Inflammatory macrophage (primary cell): ENCODE results near the gene DNASE1L2.

Experiments used
- DNase-seq, 2 donors: peaks; one replicate each; pipeline ENCODE4 v3.0.0-alpha.2; 2020 to 2022

The DNASE1L2 gene

DNA sequence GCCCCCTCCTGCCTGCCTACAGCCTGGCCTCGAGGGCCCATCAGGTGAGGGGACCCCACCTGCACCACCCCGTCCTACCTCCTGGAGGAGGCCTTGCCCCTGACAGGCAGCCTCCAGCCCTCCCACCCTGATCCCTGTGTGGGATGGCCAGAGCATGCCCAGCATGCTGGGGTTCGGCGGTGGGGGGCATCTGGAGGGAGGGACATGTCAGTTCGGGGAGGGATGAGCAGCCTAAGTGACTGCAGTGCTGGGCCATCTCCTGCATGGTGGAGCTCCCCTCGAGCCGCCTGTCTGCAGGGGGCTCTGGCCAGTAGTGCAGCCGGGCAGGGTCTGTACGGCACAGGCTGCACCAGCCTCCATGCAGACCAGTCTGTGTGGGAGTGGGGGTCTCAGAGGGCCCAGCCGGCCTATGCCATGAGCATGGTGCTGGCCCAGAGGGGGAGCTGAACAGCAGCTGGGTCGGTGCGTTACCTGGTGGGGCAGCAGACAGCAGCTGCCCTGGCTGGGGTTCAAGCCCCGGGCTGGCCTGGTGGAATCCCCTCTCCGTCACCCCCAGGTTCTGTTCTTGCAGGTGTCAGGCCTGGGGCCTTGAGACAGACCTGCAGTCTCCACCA lies 35.7 kb downstream of the DNASE1L2 start:
- DNase-seq = no peak

DNA sequence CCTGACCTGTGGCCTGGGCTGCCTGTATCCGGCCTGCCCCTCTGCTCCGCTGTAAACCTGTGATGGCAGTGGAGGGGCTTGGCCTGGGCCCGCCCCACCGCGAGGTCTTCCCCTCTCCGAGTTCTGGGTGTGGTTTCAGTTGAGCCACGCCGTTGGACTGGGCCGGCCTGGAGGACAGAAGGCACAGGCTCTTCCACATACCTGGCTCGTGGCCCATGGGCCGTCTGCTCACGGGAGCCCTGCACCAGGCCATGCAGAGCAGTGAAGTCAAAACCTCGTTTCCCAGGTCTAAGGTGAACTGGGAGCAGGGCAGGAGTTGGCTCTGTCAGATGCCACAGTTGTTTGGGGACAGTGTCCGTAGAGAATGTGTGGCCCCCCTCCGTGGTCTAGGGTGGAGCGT lies 37.2 kb downstream of the DNASE1L2 start:
- DNase-seq = no peak

DNA sequence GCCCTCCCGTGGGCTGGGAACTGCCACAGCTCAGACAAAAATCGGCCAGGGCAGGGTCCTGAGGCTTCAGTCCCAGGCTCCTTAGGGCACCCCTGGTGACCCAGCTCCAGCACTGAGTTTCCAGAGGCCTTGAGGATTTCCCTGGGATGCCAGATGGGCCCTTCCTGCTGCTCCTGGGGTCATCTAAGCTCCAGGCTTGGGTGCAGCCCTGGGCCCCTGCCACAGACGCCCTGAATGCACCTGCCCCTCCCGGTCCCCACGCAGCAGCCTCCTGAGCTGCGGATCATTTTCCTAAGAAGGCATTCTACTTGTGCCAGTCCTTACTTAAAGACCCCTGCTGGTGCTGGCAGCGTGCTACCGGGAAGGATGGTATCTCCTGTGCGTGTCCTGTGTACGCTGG lies 37.7 kb downstream of the DNASE1L2 start:
- DNase-seq = no peak

DNA sequence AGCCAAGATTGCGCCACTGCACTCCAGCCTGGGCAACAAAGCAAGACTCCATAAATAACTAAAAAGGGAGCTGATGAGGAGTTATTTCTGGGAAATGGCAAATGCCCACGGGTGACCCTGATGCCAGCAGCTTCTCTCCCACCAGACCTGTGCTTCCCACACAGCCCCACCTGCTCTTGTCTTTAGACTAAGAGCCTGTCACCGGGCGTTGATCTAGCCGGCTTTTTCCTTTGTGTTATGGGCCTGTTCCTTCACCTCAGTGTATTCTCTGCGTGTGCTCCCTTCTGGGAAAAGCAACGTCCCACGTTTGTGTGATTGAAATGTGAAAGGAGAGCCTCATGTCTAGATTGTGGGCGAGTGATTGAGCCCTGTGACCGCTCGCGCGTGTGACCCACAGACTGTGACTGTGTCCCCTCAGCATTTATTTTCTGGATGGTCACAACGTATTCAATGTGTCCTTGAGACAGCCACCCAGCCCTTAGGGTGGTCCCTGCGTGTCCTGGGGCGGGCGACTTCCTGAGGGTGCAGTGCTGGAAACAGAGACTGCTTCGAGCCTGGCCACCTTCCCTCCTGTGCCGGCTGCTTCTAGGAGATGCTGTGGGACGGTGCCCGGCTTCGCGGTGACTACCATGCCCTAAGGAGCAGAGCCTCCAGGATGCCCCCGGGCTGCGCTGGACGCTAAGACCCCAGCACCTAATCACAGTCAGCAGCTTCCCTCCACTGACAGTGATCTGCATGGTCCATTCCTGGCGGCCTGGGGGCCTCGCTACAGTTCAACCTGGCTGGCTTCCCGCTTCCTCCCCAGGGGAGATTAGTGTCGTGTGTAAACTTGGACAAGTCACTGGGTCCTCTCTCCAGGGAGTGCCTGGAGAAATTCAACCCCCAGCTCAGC lies 39.5 kb downstream of the DNASE1L2 start:
- no peak for DNase-seq

DNA sequence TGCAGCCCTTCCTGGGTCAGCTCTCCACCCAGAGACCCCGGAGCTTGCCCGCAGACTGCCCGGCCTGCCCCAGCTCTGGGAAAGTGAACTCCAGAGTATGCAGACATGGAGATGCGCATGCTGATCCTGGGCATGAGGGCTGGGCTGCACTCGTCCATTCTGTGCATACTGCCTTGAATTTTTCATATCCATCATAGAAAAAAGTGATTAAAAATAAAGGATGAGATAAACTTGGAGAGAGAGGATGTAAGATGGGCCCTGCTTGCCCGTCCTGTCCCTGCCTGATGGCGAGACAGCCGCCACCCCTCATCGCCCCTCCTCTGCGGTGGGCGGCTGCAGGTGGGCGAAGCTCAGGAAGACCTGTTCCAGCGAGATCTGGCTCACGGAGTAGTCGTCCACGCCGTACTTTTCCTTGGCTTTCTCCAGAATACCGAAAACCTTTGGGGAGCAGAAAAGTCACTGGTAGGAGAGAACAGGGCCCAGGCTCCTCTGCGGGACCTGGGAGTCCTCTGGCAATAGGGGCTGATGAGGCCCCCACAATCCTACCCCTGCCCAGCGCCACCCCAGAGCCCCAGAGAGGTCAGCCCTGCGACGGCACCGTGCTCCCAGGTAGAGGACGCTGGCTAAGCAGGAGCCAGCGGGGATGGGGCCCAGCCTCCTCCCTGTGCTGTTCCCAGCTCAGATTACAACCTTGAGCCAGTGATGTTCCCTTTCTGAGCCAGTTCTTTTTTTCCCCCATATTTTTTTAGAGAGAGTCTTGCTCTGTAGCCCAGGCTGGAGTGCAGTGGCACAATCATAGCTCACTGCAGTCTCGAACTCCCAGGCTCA lies 40.3 kb downstream of the DNASE1L2 start:
- no peak for DNase-seq

DNA sequence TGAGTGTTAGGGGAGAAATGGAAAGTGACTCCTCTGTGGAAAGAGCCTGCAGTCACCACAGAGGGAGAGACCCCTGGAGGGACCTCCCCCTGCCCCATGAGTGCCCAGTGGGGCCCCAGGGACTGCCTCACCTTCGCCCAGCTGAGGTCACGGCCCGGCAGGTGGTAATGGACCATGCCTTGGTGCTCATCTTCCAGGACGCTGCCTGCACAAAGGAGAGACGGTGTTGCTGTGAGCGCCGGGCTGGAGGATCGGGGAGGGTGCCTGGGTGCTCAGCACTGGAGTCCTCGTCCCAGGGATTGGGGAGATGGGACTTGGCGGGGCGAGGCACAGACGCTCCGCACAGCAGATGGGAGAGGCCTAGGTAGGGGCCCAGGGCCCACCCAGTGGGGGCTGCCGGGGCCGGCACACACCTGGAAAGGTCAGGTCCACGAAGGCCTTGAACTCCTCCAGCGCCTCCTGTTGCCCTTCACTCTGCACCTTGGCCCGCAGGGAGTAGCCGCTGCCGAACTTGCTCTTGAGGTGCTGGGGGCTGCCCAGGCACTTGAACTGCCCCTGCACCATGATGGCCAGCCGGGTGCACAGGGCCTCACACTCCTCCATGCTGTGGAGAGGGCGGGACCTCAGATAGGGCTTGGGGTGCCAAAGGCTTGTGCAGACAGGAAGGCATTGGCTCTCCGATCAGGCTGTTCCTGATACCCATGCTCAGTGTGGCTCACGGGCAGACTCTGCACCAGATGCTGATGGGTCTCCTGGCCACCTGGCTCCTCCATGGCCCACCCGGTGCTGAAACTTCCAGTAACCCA lies 41.4 kb downstream of the DNASE1L2 start:
- no peak for DNase-seq

DNA sequence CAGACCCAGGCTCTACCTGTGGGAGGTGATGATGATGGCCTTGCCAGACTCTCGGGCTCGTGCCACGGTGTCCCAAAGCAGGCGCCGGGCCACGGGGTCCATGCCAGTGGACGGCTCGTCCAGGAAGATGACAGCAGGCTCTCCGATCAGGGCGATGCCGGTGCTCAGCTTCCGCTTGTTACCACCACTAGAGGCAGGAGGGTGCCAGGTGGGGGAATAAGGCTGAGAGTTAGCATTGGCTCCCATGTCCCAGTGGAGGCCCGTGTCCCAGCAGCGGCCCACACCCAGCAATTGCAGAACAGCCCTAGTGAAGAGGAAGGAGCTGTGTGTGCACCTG lies 42.0 kb downstream of the DNASE1L2 start:
- no peak for DNase-seq

DNA sequence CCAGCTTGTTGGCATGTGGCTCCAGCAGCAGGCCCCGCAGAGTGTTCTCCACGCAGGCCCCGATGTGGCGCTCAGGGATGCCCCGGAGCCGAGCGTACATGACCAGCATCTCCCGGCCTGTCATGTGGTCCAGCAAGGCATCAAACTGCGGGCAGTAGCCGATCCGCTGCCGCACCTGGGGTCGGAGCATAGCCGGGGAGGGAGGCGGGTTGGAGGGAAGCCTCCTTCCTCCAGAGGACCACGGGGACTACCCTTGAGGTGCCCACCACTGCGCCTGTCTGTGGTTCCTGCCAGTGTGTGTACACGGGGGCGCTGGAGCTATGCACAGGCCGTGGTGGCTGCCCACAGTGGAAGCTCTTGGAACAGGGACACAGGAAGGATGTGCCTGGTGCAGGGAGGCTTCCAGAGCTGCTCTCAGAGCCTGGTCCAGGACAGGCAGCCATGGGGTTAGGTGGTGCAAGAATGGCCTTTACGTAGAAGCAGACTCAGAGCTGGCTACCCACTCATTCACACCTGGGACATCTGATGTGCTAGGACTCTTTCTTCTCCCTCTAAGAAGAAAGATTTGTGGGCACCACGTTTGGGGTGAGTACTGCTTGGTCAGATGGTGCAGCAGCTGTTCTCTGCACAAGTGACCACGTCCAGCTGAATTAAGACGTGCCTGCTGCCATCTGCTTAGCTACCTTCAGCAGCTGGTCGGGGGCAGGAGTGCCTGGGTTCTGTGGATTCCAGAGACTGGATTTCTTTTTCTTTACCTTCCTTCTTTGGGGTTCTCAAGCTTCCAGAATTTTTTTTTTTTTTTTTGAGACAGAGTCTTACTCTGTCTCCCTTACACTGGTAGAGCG lies 42.9 kb downstream of the DNASE1L2 start:
- no peak for DNase-seq

DNA sequence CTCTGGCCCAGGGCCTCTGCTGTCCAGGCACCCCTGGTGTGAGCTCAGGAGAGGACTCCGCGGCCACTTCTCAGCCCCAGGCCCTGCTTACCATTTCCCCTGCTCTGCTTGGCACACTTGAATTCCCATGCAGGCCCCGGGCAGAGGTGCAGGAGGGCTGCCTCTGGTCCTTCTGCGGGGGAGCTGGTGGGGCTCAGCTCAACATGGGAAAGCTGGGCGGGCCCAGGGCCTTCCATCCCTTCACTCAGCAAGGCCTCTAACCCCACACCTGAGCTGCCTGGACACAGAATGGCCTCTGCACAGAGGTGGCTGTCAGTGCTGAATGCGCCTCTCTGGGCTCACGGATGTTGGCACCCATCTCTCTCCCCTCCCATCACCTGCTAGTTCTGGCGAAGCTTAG lies 44.2 kb downstream of the DNASE1L2 start:
- no peak for DNase-seq

DNA sequence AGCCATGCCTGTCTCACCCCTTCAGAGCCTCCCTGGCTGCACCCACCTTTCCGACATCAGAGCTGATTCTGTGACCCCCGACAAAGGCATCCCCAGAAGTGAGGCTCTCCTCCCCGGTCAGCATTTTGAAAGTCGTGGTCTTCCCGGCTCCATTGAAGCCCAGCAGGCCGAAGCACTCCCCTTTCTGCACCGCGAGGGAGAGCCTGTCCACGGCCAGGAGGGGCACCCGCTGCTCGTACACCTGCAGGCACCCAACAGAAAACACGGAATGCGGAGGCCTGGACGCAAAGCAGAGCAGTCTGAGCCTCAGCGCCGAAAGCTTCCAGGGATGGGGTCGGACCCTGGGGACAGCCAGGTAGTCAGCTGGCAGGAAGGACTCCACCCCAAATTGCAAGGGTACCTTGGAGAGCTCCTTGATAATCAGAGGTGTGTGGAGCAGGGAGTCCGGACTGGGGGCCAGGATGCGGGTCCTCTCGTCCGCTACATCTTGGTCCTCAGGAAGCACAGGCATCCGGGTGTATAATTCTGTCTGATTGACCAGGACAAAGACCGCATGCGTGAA lies 44.8 kb downstream of the DNASE1L2 start:
- DNase-seq = no peak

DNA sequence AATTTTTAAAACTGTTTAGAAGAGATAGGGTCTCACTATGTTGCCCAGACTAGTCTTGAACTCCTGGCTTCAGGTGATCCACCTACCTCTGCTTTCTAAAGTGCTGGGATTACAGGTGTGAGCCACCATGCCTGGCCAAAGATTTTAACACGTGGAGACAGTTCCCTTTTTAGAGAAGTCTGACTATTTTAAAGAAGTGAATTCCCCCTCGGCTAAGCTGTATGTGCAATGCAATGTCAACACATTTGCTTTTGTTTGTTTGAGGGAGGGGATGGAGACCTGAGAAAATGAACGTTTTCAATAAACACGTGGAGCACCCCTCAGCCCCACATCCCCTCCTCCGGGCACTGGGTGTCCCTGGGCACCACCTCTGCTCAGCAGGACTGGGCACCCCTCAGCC lies 46.0 kb downstream of the DNASE1L2 start:
- no peak for DNase-seq

DNA sequence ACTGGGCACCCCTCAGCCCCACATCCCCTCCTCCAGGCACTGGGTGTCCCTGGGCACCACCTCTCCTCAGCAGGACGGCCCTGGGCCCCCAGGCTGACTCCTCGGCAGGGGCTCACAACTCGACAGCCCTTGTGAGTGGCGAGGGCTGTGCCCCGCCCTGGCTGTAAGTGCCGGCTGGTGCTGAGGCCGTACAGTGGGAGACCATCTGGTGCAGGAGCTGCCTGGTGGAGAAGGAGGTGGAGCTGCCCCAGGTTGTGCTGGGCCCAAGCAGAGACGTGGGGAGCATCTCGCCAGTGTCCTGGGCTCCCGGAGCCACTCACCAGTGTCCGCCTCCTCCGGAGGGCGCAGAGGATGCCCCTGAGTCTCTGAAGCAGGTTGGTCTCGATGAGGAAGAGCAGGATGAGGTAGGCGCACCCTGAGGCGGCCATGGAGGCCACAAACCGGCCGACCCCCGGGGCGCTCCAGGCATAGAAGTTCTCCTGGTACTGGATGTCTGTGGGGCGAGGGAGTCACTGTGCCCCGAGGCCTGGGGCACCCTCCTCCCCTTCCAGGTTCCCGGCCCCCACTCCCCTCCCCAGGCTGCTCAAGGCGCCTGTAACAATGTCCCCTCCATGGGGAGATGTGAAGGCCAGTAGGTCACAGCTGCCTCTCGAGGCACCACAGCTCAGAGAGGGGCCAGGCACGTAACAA lies 46.8 kb downstream of the DNASE1L2 start:
- no peak for DNase-seq

DNA sequence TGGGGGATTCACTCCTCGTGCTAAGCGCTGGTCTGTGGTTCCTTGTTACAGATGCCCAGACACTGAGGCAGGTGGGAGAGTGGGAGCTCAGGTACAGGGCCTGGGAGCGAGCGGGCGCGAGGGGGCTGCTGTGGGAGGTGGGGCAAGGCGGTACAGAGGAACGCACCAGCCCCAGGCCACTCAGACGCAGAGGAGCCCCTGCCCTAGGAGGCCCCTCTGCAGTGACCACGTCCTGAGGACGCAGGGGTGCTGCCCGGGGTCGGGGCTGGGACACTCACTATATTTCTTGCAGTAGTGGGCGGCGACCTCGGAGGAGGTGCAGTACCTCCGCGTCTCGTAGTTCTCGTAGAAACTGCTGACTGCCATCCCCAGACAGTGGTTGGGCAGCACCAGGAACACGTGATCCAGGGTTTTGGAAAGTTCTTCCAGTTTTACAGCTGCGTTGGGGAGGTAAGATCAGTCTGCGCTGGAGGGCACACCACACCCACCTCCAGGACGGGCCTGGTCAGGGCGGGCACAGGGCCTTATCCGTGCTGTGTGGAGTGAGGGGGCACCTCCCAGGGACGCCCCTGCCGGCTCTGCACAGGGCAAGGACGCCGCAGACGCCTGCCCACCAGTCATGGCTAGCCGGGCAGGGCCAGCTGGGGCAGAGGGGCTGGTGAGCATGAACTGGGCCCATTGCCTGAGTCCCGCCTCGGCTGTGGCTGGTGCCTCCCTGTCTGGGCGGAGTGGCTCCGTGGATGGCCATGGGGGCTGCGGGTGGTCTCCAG lies 47.9 kb downstream of the DNASE1L2 start:
- DNase-seq = no peak

DNA sequence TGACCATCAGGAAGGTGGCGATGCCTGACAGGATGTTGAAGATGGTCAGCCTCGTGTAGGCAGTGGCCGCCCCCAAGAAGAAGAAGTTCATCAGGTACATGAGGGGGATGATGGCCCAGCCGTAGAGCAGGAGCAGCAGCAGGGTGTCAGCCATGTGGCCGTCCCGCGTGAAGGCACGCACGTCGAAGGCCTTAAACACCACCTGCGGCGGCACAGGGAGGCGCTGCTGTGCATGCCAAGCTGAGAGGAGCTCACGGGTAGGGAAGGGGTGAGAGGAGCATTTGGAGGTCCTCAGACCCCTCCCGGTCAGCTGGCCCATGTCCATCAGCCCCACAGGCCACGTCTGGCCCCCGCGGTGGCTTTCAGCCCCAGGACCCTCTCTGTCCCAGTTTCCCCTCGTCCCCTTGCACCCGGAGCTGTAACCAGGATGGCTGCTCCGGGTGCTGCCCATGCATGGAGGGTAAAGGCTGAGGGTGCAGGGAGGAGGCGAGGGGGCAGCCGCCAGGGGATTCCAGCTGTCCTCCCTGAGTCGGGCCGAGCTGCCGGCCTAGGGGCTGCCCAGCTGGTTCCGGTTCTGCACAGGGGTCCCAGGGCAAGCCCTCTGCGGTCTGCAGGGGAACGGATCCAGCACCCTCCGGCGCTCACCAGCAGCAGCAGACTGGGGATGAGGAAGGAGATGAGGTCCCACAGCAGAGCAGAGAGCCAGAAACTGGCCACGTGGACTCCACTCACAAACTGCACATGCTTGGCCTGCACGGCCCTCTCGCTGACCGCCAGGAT lies 48.7 kb downstream of the DNASE1L2 start:
- DNase-seq = no peak

DNA sequence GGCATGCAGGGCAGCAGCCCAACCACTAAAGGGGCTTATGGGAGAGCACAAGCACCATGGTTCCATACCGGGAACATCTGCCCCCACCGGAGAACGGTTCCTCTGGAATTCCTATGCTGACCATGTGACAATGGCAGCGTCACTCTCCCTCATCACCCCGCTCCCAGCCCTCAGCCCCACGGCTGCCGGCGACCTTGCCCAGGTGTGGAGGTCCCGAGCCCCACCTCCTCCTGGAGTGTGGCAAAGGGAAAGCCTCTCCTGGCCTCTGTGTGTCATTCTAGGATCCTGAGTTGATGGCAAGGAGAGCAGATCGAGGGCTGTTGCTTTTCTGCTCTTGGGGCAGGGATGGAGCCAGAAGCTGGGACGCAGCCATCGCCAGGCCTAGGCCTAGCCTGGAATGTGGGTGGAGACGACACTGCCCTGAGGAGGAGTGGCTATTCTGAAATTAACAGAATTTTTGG lies 49.5 kb downstream of the DNASE1L2 start:
- DNase-seq = no peak

DNA sequence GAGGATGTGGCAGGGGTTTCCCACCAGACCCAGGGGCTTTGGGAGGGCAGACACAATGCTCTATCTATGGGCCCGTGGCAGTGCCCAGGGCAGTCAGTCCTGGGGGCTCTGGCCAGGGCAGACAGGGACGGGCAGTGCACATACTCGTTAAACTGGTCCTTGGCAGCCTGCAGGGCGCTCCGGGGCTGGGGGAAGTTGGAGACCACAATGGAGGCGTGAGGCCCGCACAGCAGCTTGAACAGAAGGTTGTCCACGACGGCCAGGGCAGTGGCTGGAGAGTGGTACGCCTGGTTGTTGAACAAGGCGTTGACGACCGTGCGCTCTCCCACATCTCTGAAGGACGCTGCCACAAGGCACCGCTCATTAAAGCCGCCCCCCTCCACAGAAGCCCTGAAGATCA lies 50.3 kb downstream of the DNASE1L2 start:
- no peak for DNase-seq

DNA sequence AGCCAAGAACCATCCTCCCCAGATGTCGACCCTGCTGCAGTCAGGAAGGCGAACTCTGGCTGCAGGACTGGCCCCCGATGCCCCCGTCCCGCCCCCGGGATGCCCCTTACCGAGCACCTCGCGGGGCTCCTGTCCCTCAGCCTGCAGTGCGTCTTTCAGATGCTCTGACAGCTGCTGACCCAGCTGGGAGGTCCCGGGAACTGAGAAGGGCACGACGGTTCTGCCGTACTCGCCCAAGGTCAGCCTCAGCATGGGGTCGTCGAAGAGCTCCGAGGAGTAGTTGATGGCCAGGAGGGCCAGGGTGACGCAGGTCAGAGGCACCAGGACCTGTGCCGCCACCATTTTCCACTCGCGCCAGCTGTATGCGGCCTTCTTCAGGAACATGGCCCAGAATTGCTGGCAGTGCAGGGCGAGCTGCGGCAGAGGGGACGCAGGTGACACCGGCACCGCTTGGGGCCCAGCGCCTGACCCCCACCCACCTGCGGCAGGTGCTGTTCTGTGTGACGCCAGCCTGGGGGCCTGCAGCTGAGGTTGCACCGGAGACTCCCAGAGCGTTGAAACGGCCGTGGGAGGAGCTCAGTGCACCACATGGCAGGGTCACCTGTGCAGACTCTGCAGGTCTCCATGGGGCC lies 51.8 kb downstream of the DNASE1L2 start:
- DNase-seq = no peak
